AG10803 (cell line): Measurements from ENCODE around the gene TDRD1.
"Not testable (repeated sequence)": the region's sequence is repeated elsewhere in the genome, so short reads cannot be mapped to it uniquely, and the experiment has no call there.

Experiments
- DNase-seq: peaks from one replicate; pipeline ENCODE4 v3.0.0; 2010; ENCODE audit warnings: low read depth
- H3K4me3 ChIP-seq: 2 replicates; pipeline ENCODE4 v1.5.1; 2011; ENCODE audit warnings: mild to moderate bottlenecking, low read length, control low read depth
- TF ChIP-seq, protein P1 (sequence below): conservative IDR thresholded peaks from 2 replicates; pipeline ENCODE4 v1.5.1; 2011; ENCODE audit warnings: mild to moderate bottlenecking, low read length, control low read depth, inconsistent platforms

TDRD1 gene, protein sequence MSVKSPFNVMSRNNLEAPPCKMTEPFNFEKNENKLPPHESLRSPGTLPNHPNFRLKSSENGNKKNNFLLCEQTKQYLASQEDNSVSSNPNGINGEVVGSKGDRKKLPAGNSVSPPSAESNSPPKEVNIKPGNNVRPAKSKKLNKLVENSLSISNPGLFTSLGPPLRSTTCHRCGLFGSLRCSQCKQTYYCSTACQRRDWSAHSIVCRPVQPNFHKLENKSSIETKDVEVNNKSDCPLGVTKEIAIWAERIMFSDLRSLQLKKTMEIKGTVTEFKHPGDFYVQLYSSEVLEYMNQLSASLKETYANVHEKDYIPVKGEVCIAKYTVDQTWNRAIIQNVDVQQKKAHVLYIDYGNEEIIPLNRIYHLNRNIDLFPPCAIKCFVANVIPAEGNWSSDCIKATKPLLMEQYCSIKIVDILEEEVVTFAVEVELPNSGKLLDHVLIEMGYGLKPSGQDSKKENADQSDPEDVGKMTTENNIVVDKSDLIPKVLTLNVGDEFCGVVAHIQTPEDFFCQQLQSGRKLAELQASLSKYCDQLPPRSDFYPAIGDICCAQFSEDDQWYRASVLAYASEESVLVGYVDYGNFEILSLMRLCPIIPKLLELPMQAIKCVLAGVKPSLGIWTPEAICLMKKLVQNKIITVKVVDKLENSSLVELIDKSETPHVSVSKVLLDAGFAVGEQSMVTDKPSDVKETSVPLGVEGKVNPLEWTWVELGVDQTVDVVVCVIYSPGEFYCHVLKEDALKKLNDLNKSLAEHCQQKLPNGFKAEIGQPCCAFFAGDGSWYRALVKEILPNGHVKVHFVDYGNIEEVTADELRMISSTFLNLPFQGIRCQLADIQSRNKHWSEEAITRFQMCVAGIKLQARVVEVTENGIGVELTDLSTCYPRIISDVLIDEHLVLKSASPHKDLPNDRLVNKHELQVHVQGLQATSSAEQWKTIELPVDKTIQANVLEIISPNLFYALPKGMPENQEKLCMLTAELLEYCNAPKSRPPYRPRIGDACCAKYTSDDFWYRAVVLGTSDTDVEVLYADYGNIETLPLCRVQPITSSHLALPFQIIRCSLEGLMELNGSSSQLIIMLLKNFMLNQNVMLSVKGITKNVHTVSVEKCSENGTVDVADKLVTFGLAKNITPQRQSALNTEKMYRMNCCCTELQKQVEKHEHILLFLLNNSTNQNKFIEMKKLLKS

DNA sequence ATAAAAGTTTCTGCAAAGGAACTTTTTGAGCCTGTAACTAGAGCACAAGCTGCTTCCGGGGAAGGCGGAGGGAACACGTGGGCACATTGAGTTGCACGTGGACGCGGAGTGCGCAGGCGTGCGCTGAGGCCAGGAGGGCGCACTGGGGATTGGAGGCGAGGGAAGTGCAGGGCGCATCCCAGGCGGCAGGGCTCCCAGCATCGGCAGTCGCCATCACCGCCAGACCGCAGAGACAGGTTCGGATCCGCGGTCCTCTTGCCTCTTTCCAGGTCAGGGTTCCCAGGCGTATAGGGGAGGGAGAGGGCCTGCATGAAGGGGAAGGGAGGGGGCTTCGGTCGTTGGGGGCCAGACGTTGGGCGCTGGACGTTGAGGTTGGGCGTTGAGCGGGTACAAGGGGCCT, at the start of gene TDRD1:
Gene TDRD1, plus strand, starts transcription at position 206 of the 400 bp plus-strand sequence. CDS start 8,479 bp downstream, outside the sequence.
- H3K4me3 ChIP-seq, result no peak within 1 kb of the TSS
- DNase-seq, result no peak
- TF ChIP-seq, protein P1, sequence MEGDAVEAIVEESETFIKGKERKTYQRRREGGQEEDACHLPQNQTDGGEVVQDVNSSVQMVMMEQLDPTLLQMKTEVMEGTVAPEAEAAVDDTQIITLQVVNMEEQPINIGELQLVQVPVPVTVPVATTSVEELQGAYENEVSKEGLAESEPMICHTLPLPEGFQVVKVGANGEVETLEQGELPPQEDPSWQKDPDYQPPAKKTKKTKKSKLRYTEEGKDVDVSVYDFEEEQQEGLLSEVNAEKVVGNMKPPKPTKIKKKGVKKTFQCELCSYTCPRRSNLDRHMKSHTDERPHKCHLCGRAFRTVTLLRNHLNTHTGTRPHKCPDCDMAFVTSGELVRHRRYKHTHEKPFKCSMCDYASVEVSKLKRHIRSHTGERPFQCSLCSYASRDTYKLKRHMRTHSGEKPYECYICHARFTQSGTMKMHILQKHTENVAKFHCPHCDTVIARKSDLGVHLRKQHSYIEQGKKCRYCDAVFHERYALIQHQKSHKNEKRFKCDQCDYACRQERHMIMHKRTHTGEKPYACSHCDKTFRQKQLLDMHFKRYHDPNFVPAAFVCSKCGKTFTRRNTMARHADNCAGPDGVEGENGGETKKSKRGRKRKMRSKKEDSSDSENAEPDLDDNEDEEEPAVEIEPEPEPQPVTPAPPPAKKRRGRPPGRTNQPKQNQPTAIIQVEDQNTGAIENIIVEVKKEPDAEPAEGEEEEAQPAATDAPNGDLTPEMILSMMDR, result no peak

DNA sequence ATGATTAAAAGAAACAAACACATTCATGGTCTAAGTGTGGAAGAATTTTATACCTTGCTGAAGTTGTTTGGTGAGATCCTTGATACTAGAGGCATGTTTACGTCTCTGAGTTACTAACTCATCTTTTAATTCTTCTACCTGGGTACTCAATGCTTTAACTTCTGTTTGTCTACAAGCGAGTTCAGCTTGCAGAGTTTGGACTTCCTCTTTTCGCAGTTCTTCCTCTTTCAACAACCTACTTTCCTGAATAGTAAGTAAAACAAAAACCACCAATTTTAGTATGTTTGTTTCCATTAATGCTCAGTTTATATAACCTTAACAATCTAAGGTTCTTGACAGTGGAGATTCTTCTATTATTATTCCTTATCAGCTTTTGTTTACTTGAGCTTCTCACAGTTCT, 48.1 kb upstream of the TDRD1 start:
- DNase-seq, result no peak
- TF ChIP-seq, protein P1, result no peak
- H3K4me3 ChIP-seq, result no peak overlapping the region

DNA sequence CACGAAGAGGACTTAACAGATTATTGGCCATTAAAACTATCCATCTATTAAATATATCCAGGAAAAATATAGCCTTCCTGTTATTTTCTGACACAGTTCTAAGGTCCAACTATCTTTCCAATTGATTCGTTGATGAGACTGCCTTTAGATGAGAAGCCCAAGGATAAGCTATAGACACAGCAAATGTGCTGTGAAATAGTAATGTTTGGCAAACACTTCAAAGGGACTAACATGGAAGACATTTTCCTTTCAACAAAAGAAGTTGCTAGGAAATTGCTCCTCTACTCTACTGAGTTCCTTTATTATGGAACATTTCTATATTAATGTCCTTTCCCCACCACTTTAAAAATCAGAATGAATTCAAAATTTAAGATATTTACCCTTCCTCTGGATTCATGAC, 43.7 kb upstream of the TDRD1 start:
- H3K4me3 ChIP-seq, result no peak overlapping the region
- DNase-seq, result no peak
- TF ChIP-seq, protein P1, result no peak

DNA sequence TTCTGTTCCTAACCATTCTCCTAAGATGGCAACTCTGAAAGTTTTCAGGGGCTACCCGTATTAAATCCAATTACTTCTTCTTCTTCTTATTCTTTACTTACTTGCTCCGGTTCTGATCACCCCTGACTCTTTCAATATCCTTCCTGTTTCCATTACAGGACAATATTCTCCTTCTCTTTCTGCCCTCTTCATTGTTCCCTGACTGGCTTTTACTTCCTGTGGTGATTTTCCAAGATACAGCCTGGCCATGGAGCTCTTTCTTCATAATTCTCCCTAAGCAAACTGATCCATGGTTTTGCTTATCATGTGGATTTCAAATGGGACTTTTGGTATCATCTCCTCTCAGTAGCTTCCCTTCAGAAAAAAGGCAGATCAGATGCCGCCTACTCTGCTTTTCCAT, 40.6 kb upstream of the TDRD1 start:
- DNase-seq, result no peak
- H3K4me3 ChIP-seq, result no peak overlapping the region
- TF ChIP-seq, protein P1, result no peak

DNA sequence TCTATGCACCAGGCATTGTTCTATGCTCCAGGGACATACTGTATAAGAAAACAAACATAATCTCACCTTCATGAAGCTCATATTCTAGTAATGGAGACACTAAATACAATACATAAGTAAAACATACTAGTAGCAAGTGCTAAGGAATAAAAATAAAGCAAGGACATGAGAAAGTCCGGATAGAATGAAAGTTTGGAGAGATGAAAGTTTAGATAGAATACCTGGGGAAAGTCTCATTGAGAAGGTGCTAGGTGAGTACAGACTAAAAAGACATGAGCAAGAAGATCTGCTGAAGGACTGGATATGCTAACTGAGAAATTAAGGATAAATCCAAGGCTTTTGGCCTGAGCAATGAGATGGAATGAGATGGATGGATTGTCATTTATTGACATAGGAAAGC, 39.1 kb upstream of the TDRD1 start:
- no peak overlapping the region for H3K4me3 ChIP-seq
- no peak for DNase-seq
- TF ChIP-seq, protein P1, result no peak

DNA sequence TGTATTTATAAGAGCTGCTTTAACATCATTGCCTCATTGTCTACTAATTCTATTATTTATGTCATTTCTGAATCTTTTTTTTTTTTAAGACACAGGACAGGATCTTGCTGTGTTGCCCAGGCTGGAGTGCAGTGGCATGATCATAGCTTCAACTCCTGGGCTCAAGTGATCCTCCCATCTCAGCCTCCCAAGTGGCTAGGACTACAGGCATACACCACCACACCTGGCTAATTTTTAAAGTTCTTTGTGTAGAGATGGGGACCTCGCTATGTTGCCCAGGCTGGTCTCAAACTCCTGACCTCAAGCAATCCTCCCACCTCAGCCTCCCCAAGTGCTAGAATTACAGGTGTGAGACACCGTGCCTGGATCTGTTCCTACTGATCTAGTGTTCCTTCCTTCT, 38.3 kb upstream of the TDRD1 start:
- not testable (repeated sequence) for DNase-seq, H3K4me3 ChIP-seq

DNA sequence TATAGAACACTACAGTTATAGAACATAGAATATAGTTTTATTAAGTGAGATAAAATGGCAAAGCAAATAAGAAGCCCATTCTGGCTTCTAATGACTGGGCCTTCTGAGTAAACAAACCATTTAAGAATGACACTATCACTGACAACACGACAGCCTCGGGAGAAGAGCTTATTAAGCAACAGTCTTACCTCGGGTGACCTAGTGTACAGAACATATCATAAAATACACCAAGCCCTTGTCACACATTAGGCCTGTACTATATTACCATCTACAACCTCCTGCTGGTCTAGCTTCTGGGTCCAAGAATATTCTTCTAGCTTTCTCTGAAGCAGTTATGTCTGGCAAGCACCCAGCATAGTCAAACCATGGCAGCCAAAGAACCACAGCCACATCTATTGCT, 37.1 kb upstream of the TDRD1 start:
- H3K4me3 ChIP-seq, result no peak overlapping the region
- TF ChIP-seq, protein P1, result no peak
- DNase-seq, result no peak
